UCSD-AML1 (cell line): Measurements from ENCODE around the gene LARGE1.

ENCODE experiments used
- DNase-seq: peaks from one replicate; lab custom pipeline; 2025; ENCODE audit not compliant: unreplicated experiment; lab: John Stamatoyannopoulos, UW

LARGE1 gene

DNA sequence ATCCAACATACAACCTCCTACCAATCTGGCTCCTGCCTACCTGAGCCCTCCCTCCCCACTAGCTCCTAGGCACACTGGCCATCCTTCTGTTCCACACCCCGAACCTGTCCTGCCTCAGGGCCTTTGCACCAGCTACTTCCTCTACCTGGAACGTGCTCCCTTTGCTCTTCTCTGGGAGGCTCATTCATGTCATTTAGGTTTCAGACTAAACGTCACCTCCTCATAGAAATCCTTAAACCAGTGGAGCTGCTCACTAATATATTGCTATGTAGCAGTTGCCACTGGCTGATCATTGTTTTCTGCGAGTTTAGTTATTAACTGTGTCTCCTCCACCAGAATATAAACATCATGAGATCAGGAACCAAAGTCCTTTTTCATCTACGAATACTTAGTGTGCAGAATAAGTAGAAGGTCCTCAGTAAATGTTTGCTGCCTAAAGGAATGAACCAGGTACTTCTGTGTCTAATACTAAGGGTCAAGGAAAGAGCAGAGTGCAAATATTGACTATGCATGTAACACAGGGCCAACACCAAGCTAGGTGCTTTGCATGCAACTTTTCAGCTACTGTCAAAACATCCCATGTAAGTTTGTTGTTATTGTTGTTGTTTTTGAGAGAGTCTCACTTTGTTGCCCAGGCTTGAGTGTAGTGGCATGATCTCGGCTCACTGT lies 584.5 kb downstream of the LARGE1 start:
- no peak for DNase-seq

DNA sequence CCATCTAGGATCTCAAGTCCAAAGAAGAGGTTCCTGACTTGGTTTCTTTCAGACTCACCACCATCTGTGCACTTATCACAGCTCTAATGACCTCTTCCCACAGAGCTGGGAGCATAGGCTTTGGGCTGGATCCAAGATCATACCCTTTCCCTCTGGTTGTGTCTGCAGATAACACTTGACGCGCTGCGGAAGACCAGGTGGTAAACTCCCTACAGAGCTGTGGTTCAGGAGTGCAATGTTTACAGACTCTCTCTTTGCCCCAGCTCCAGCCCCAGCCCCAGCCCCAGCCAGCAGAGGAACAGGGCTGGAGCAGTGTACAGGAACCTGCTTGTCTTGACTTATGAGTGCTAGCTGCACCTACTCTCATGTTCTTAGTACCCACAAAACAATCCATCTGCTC lies 587.7 kb downstream of the LARGE1 start:
- DNase-seq, result no peak

DNA sequence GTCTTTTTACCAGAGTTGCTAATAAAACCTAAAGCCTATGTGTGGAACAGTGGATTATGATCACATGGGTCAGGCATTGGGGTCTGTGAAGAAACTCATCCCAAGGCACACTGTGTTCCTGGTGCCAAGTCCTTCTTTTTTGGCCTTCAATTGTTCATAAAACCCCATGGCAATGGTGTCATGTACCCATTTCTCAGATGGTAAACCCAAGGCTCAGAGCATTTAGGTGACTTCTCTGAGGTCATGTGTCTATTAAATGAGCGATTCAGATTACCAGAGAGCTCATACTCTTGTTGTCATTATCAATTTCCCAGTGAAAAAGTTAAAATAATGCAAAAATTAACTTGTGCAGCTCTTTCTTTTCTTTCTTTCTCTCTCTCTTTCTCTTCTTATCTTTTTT lies 589.3 kb downstream of the LARGE1 start:
- DNase-seq, result no peak

DNA sequence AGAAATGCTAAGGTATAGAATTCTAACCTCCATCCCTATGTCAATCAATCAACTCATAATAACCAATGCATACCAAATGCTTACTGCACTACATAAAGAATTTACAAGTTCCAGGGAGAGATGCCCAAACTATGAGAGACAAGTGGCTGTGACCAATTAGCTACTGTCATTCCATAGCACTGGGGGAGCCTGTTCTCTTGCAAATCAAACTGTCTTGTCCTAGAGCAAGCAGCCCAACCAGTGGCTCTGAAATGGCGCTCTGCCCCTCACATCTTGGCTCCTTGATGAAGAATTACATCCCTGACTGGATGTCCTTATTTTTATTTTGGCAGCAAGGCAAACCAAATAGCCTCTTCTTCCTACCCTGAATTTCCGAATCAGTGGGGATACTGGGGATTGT lies 589.7 kb downstream of the LARGE1 start:
- DNase-seq, result no peak

DNA sequence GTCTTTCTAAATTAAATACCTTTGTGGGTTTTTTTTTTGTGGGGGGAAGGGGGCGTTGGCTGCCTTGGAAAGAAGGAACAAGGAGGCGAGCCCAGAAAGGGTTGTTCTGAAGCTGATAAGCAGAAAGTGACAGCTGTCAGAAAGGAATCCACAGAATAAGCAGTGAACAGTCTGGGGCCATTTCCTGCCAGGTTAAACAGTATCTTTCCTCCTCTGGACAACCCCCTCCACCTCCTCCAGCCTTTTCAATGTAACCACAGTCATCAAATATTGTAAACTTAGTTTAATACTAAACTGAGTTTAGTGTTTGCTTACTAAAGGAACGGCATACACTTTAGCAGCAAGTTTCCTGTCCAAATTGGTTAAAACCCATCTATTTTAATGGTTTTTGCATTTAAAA lies 590.9 kb downstream of the LARGE1 start:
- DNase-seq, result no peak

DNA sequence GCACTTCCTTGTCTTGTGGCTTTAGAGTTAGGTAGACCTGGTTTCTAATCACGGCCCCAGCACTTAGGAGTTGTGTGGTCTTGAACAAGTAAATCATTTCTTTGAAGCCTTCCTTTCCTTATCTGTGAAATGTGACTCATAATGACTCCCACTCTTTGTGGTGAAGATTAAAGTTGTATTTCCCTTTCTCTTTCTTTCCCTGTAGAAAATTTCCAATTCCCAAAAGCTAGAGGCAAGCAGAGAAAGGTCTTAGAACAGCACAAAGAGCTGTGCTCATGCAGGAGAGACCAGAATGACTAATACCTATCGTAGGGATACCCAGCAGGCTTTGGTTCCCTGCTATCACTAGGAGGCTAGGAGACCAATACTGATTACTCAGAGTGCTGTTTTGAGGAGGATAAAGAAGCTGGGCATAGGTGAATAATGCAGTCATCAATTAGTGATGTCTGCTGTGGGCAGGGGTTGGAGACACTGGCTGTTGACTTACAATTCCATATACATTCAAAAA lies 591.4 kb downstream of the LARGE1 start:
- no peak for DNase-seq

DNA sequence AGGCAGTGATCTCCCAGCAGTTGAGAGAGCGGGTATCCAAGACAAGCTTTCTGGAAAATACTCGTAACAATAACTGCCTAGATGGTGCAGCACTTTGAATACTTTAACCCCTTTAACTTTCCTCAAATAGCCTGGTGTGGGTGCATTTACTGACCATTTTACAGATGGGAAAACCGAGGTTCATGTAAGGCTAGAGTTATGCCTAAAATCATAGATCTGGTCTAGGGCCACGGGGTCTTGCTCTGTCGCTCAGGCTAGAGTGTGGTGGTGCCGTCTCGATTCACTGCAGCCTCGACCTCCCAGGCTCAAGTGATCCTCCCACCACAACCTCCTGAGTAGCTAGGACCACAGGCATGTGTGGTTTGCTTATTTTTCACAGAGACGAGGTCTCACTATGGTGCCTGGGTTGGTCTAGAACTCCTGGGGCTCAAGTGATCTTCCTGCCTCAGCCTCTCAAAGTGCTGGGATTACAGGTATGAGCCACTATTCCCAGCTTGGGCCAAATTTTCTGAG lies 592.9 kb downstream of the LARGE1 start:
- DNase-seq, result no peak

DNA sequence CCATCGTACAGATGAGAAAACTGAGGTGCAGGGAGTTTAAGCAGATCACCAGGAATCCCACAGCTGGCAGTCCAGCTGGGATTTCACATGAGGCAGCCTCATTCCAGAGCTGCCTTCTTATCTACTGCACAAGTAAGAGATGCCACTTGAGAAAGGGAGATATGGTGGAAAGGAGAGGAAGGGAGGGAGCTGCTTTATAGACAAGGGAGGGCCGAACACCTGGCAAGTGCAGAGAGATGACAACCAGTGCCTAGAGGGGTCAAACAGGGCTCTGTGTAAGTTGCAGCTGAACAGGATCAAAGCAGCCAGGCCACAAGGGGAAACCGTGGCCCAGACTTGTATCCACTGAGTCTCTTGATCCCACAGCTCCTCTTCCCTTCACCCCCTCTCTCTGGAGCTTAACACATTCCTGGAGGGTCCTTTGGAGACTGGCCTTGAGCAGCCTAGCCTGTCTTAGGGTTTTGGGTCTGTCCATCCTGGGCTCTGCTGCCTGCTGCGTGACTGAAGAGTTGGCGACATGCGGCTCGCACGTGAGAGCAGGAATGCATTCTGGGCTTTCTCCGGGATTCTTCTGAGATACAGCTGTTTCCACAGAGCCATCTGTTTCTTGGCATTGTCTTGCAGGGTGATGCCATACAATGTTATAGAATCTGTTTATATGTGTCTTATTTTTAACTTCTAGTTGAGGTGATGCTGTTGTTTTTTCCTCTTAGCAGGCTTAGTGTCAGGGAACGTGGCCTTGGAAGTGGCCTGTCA lies 593.6 kb downstream of the LARGE1 start:
- no peak for DNase-seq

DNA sequence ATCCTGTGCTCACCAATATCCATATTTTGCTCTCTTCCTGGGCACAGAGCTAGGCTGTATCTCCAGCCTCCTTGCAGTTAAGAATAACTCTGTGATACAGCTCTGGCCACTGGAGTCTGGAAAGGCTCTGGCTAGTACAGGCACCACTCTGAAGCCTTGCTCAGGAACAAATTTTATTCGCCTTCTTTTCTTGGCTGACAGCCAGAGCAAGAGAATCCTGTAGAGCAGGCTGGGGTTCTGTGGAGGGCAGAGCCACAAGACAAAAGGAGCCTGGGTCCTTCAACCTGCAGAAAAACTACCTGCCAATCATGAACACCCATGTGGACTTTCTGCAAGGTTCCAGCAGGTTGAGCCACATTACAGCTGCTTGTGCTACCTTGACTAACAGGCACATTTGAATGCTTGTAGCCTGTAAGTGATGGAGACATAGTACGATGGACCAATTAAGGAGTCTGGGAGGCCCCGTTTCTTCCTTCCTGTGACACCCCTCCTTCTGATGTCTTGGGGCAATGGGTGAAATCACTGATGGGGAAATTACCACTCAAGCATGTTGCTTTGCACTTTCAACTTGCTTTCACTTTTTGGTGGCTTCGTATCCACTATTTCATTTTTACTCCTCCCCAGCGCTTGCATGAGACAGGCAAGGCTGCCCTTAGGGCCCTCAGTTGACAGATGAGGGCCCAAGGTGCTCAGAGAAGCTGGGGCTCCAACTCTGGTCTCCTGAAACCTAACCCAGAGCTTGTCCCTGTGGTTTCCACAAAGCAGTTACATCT lies 594.9 kb downstream of the LARGE1 start:
- DNase-seq, result no peak

DNA sequence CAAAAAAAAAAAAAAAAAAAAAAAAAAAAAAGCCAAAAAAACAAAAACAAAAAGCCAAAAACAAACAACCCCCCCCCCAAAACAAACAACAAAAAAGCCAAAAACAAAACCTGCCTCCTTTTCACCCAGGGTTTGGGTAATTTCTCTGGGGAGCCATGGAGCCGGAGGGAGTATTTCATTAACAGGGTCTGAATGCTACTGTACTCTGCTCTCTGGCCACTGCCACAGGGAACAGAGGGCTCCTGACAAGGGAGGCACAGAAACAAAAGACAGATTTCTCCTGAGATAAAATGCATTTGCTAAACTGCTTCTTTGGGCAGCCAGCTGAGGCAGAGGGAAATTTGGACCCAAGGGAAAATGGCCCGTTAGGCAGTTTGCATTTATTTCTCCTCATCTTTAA lies 596.0 kb downstream of the LARGE1 start:
- DNase-seq, result no peak

DNA sequence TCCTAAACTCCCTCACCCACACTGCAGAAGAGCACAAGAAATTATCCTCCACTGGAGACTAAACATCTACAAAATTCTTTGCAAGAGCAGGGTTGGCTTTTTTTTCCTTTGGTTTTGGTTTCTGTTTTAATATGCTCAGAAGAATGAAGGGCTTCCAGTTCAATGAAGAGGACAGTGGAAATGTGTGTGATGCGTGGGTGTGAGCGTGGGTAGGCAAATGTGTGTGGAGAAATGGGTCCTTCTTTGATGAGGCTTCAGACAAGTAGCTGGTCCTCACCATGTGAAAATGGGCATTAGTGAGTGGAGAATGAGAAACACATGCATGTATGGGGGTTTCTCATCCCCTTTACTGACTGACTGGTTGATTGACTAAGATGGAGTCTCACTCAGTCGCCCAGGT lies 598.8 kb downstream of the LARGE1 start:
- DNase-seq, result no peak

DNA sequence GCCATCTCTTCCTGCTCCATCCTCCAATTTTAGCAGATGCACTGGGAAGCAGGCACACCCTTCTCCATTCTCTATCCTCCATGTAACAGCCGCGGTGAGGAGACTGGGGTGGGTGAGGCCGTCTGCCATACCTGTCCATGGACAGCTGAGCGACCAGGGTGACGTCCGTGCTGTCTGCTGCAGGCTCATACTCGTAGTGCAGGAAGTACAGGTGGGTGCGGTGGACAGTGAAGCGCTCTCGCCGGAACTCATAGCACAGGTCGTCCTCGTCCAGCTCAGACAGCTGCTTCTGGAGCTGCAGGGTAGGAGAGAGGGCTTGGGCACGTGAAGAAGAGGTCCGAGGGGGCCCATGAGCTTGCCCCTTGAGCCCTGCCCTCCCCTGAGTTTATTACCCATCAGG lies 604.3 kb downstream of the LARGE1 start:
- no peak for DNase-seq

DNA sequence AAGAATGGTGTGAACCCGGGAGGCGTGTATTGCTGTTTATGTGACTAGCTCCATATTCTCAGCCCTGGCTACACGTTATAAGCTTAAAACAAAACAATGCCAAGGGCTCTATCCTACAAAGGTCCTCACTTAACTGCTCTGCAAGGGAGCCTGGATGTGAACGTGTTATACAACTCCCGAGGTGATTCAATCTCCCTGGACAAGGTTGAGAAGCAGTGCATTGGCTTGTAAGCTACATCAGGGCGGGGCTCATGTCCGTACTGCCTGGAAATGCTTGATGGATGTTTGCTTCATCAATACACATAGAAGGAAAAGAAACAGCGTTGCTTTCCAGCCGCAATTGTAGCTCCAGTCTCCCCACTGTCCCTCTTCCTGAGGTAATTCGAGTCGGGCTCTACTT lies 605.2 kb downstream of the LARGE1 start:
- no peak for DNase-seq

DNA sequence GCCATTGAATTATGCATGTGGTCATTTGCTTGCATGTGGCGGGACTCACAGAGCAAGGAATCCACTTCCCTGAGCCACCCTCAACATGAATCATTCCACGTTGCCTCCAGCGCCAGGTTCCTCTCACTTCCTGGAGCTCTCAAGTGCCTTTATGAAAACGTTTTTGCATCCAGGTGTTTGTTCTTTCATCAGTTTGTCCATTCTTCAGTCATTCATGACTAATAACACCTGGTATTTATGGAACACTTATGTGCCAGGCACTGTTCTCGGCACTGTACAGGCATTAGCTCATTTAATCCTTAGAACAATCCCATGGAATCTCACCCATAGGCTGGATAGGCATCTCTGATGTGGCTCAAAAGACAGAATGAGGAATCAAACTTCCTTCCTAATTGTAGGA lies 606.0 kb downstream of the LARGE1 start:
- no peak for DNase-seq

DNA sequence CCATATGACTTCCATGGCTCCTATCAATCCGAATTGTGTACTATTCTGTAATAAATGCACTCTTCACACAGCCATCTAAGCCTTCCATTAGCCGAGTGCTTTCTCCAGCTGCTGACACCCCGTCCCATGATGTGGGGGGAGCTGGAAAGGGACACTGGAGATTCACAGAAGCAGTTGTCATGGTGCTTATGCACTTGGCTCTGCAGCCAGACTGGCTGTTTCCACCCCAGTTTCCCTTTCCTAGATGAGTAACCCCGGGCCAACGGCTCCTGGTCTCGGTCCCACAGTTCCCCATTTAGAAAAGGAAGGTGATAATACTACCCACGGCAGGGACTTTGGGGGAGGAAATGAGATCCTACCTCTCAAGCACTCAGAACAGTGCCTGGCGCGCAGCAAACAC lies 617.2 kb downstream of the LARGE1 start:
- no peak for DNase-seq

DNA sequence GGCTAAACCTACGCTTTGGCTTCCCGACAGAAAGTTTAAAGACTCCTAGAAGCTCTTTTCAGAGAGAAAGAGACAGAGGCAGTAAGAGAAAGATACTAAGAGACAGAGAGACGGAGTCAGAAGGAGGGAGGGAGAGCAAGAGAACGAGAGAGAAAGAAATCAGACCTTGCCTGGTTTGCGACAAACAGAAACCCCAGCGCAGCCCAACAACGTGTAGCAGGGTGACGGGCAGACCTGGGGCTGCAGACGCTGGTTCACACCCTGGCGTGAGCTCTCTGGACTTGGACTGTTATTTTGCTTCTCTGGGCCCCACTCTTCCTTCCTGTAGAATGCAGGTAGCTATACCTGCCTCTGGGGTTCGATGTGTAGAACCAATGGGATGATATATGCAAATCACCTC lies 617.7 kb downstream of the LARGE1 start:
- no peak for DNase-seq

DNA sequence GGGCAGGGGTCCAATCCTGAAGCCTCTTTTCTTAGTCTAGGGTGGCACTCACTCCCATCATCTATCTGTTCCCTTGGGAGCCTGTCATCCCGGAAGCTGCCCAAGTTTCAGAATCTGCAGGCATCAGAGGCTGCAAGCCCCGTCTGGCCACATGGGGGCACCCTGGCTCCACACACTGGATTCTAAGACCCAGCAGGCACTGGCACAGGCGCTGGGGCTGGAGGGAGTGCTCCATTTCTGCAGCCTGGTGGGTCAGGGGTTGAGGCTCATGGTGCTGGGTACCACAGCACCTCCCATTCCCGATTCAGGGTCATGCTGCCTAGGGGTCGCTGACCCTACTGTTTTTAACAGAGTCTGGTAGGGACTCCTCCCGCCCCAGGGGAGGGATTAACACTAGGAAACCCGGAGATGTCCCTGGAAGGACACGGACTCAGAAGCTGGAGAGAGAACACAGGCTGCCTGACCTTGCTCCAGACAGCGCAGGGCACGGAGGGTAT lies 618.2 kb downstream of the LARGE1 start:
- DNase-seq, result peak; percentile 69

DNA sequence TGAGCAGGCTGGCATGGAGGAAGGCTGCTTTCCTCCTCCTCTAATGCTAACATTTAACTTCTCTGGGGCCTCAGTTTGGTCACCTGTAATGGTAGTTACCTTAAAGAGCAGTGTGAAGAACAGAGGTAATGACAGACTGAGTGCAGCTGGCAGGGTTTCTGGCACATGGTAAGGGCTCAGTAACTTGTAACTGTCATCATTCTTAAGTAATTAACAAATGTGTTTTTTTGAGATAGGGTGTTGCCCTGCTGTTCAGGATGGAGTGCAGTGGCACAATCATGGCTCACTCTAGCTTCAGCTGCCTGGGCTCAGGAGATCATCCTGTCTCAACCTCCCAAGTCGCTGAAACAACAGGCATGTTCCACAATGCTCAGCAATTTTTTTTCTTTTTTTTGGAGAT lies 620.1 kb downstream of the LARGE1 start:
- DNase-seq, result no peak

DNA sequence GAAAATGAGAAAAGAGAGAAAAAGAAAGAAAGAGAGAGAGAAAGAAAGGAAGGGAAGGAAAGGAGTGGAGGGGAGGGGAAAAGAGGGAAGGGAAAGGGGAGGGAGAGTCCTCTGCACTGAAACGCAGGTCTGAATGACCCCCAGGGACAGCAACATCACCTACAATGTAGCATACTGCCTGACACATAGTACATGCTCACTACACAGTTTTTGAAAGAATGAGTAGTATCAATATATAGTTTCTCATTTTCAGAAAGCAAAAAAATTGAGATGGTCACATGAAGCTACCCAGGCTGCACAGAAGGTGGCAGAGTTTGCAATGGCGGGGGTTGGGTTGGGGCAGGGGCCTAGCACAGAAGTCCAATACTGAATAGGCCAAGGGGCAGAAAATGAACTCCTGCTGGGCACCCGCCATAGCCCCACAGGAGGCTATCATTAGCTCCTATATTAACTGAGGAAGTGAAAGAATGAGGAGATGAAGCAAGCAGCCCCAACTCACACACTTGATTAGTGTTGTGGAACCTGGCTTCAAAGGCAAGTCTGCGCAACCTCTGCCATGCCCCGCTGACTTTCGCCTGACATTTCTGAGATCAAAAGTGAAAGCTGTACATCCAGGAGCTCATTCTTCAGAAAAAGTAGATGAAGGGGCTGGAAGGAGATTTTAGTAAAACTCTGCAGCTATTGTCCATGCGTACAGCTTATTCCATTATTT lies 620.9 kb downstream of the LARGE1 start:
- no peak for DNase-seq

DNA sequence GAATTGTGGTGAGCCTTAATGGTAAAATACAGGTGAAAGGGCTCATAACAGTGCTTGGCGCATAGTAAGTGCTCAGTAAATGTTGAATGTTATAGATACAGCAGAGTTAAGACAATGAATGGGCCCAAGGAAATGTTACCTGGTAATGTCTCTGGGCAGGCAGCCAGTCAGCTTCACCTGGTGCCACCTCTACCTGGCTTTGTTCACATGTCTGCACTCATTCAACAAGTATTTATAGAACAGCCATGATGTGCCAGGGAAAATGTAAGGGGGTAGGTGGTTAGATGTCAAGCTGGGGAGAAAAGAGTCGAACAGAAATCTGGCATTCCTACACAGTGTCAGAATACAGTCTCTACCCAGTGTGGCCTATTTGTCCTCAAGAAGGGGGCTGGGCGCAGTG lies 623.3 kb downstream of the LARGE1 start:
- DNase-seq, result no peak

DNA sequence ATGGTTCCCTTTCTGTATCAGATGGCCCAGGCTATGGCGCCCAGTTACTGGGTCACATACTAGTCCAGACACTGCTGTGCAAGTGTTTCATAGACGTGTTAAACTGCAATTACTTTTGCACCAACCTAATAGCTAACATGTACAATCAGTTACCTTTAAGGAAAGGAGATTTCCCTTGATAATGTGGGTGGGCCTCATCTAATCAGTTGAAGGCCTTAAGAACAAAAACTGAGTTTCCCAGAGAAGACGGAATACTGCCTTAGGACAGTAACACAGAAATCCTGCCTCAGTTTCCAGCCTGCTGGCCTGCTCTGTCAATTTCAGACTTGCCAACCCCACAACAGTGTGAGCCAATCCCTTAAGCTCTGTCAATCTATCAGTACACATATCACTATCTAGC lies 632.2 kb downstream of the LARGE1 start:
- DNase-seq, result no peak
